ENCODE measurements around the gene ATP8A2. TPM values are rescaled to one million over a fixed set of nuclear protein-coding genes. Genes with fewer than 3 reads are reported as not detected.

ATP8A2 gene
- total and polyA plus RNA-seq, 9 of the 15 experiments (the other 6 are each of a cell fraction or from before 2014, with no cell fraction given): under 0.01 to 0.33 (median 0.06) TPM; not detected in 4

DNA sequence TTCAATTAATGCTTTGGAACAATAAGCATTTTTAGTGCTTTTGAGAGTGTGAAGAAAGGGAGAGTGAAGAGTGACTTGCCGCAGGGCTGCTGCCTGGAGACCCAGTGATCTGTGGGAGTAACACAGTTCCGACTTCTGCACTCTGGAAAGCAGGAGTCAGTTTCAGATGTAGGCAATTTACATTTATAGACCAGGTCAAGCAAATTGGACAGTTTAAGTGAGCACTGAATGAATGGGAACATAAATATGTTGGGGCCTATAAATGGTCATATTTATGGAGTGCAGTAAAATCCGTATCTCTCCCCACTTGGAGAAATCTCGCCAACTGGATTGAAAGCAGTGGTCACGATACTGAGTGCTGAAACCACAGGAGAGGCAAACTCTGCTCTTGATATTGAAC, 689.5 kb downstream of the ATP8A2 start (continued):
- TF ChIP-seq ZNF318 (IDR thresholded peaks at IDR 0.05; ENCODE audit: borderline replicate concordance in 1 of 2, low read depth in 1 of 2) (no peak), HSF4 (CRISPR knock-in tag; IDR thresholded peaks at IDR 0.05; ENCODE audit: borderline replicate concordance) (no peak), PKNOX1 (IDR thresholded peaks at IDR 0.05) (no peak), TAF9B (IDR thresholded peaks at IDR 0.05; ENCODE audit: partially characterized antibody) (no peak)

Data from K562 (cell line).